HEK293 (cell line): ENCODE data around the gene RASA4B.
"Not testable (repeated sequence)": the region's sequence is repeated elsewhere in the genome, so short reads cannot be mapped to it uniquely, and the experiment has no call there.

Experiments
- HOXA7 ChIP-seq: sonication (generic); formaldehyde crosslinking; IDR thresholded peaks from 2 replicates; pipeline ENCODE4 v1.8.1; 2022; ENCODE audit warnings: missing genetic modification reagents, borderline replicate concordance
- MEIS1 ChIP-seq: sonication (generic); formaldehyde crosslinking; IDR thresholded peaks from 2 replicates; pipeline ENCODE4 v1.8.1; 2022; ENCODE audit warnings: missing genetic modification reagents, mild to moderate bottlenecking, borderline replicate concordance
- ZNF140 ChIP-seq: fragments of 450-650 bp; formaldehyde crosslinking; IDR thresholded peaks from 2 replicates; pipeline ENCODE4 v1.5.1; 2016; ENCODE audit warnings: missing biosample characterization, missing genetic modification characterization
- ZNF214 ChIP-seq: fragments of 450-650 bp; formaldehyde crosslinking; IDR thresholded peaks from 2 replicates; pipeline ENCODE4 v1.5.1; 2017; ENCODE audit warnings: missing biosample characterization, mild to moderate bottlenecking, missing genetic modification characterization, borderline replicate concordance
- ZNF514 ChIP-seq: fragments of 450-650 bp; formaldehyde crosslinking; IDR thresholded peaks from 2 replicates; pipeline ENCODE4 v1.5.1; 2016; ENCODE audit warnings: missing biosample characterization, missing genetic modification characterization
- ZNF530 ChIP-seq: fragments of 450-650 bp; formaldehyde crosslinking; IDR thresholded peaks from 2 replicates; pipeline ENCODE4 v1.5.1; 2016; ENCODE audit warnings: low read depth, missing biosample characterization, missing genetic modification characterization
- TF ChIP-seq, protein P1 (sequence below): fragments of 450-650 bp; formaldehyde crosslinking; IDR thresholded peaks from 2 replicates; pipeline ENCODE4 v1.5.1; 2016; ENCODE audit warnings: missing biosample characterization, missing genetic modification characterization
- TF ChIP-seq, protein P2 (sequence below): fragments of 450-650 bp; formaldehyde crosslinking; IDR thresholded peaks from 2 replicates; pipeline ENCODE4 v1.5.1; 2016; ENCODE audit warnings: missing biosample characterization, missing genetic modification characterization
- TF ChIP-seq, protein P3 (sequence below): fragments of 450-650 bp; formaldehyde crosslinking; IDR thresholded peaks from 2 replicates; pipeline ENCODE4 v1.5.1; 2016; ENCODE audit warnings: missing biosample characterization, missing genetic modification characterization

DNA sequence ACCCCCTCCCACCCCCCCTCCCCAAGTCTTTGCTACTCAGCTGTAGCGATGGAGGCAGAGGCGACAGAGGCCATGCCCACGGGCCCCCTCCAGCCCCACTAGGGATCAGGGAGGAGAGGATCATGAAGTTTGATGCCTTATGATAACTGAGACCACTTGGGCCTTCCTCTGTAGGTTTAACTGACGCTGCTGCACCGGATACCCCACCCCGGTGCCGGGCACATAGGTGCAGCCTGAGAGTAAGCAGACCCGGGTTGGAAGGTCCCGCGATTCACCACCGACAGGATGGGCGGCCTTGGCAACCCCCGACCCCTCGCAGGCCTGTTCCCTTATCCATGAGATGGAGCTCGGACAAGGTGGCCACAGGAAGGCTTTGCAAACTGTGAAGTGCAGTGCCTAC, 23.6 kb downstream of the RASA4B start:
- TF ChIP-seq, protein P1, sequence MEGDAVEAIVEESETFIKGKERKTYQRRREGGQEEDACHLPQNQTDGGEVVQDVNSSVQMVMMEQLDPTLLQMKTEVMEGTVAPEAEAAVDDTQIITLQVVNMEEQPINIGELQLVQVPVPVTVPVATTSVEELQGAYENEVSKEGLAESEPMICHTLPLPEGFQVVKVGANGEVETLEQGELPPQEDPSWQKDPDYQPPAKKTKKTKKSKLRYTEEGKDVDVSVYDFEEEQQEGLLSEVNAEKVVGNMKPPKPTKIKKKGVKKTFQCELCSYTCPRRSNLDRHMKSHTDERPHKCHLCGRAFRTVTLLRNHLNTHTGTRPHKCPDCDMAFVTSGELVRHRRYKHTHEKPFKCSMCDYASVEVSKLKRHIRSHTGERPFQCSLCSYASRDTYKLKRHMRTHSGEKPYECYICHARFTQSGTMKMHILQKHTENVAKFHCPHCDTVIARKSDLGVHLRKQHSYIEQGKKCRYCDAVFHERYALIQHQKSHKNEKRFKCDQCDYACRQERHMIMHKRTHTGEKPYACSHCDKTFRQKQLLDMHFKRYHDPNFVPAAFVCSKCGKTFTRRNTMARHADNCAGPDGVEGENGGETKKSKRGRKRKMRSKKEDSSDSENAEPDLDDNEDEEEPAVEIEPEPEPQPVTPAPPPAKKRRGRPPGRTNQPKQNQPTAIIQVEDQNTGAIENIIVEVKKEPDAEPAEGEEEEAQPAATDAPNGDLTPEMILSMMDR (tag by site-specific recombination), result not testable (repeated sequence)
- TF ChIP-seq ZNF530 (tag by site-specific recombination); ZNF514 (tag by site-specific recombination); ZNF140 (tag by site-specific recombination); ZNF214 (tag by site-specific recombination); HOXA7 (CRISPR knock-in tag); MEIS1 (CRISPR knock-in tag): not testable (repeated sequence)
- TF ChIP-seq, protein P2, sequence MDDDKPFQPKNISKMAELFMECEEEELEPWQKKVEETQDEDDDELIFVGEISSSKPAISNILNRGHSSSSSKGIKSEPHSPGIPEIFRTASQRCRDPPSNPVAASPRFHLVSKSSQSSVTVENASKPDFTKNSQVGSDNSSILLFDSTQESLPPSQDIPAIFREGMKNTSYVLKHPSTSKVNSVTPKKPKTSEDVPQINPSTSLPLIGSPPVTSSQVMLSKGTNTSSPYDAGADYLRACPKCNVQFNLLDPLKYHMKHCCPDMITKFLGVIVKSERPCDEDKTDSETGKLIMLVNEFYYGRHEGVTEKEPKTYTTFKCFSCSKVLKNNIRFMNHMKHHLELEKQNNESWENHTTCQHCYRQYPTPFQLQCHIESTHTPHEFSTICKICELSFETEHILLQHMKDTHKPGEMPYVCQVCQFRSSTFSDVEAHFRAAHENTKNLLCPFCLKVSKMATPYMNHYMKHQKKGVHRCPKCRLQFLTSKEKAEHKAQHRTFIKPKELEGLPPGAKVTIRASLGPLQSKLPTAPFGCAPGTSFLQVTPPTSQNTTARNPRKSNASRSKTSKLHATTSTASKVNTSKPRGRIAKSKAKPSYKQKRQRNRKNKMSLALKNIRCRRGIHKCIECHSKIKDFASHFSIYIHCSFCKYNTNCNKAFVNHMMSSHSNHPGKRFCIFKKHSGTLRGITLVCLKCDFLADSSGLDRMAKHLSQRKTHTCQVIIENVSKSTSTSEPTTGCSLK, result not testable (repeated sequence)
- TF ChIP-seq, protein P3, sequence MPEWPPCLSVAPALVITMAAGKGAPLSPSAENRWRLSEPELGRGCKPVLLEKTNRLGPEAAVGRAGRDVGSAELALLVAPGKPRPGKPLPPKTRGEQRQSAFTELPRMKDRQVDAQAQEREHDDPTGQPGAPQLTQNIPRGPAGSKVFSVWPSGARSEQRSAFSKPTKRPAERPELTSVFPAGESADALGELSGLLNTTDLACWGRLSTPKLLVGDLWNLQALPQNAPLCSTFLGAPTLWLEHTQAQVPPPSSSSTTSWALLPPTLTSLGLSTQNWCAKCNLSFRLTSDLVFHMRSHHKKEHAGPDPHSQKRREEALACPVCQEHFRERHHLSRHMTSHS (tag by site-specific recombination), result not testable (repeated sequence)
